HL-60 (cell line): ENCODE measurements around the gene SWAP70.

Experiments
- POLR2AphosphoS5 ChIP-seq: IDR thresholded peaks from 2 replicates; pipeline ENCODE4 v1.6.1; 2012; ENCODE audit warnings: low read depth
- TF ChIP-seq, protein P1 (sequence below): IDR thresholded peaks from one replicate; pipeline ENCODE4 v1.5.1; 2011; ENCODE audit warnings: low read length, control low read depth, inconsistent platforms; ENCODE audit not compliant: insufficient read depth
- TF ChIP-seq, protein P2 (sequence below): IDR thresholded peaks from 2 replicates; pipeline ENCODE4 v1.6.1; 2012; ENCODE audit warnings: low read depth; ENCODE audit not compliant: insufficient replicate concordance

DNA sequence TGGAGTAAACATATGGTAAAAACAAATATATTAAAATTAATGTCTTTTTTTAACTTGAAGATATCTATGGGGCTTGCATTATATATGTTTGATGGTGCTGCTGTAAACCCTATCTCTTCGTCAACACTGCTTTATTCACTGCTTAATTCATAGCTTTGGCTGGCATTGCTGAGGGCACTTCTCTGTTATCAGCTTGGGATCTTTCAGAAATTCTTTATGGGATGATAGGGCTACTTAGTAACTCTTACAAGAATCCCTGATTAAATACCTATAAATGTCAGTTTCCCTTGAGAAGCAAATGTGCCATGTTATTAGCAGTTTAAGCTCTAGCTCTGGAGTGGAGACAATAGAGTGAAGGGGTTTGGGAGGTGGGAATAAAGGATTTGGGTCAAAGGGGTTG is 112.3 kb downstream of the SWAP70 start:
- TF ChIP-seq, protein P1, sequence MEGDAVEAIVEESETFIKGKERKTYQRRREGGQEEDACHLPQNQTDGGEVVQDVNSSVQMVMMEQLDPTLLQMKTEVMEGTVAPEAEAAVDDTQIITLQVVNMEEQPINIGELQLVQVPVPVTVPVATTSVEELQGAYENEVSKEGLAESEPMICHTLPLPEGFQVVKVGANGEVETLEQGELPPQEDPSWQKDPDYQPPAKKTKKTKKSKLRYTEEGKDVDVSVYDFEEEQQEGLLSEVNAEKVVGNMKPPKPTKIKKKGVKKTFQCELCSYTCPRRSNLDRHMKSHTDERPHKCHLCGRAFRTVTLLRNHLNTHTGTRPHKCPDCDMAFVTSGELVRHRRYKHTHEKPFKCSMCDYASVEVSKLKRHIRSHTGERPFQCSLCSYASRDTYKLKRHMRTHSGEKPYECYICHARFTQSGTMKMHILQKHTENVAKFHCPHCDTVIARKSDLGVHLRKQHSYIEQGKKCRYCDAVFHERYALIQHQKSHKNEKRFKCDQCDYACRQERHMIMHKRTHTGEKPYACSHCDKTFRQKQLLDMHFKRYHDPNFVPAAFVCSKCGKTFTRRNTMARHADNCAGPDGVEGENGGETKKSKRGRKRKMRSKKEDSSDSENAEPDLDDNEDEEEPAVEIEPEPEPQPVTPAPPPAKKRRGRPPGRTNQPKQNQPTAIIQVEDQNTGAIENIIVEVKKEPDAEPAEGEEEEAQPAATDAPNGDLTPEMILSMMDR, result no peak
- TF ChIP-seq POLR2AphosphoS5, result no peak
- TF ChIP-seq, protein P2, sequence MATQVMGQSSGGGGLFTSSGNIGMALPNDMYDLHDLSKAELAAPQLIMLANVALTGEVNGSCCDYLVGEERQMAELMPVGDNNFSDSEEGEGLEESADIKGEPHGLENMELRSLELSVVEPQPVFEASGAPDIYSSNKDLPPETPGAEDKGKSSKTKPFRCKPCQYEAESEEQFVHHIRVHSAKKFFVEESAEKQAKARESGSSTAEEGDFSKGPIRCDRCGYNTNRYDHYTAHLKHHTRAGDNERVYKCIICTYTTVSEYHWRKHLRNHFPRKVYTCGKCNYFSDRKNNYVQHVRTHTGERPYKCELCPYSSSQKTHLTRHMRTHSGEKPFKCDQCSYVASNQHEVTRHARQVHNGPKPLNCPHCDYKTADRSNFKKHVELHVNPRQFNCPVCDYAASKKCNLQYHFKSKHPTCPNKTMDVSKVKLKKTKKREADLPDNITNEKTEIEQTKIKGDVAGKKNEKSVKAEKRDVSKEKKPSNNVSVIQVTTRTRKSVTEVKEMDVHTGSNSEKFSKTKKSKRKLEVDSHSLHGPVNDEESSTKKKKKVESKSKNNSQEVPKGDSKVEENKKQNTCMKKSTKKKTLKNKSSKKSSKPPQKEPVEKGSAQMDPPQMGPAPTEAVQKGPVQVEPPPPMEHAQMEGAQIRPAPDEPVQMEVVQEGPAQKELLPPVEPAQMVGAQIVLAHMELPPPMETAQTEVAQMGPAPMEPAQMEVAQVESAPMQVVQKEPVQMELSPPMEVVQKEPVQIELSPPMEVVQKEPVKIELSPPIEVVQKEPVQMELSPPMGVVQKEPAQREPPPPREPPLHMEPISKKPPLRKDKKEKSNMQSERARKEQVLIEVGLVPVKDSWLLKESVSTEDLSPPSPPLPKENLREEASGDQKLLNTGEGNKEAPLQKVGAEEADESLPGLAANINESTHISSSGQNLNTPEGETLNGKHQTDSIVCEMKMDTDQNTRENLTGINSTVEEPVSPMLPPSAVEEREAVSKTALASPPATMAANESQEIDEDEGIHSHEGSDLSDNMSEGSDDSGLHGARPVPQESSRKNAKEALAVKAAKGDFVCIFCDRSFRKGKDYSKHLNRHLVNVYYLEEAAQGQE, result no peak
